Neuronal stem cell (in vitro differentiated cells): ENCODE data around the gene MS4A3.

Source experiments
- DNase-seq: peaks from one replicate; pipeline ENCODE4 v3.0.0-alpha.2; 2013; ENCODE audit warnings: low spot score
- H2AFZ ChIP-seq: one replicate; pipeline ENCODE4 v1.6.1; 2013; ENCODE audit warnings: mild to moderate bottlenecking, low read length, inconsistent platforms
- H2AK5ac ChIP-seq: 2 replicates; pipeline ENCODE4 v1.6.1; 2013; ENCODE audit warnings: low read depth, mild to moderate bottlenecking, inconsistent platforms, low read length, moderate library complexity, mixed read lengths
- H2BK120ac ChIP-seq: 2 replicates; pipeline ENCODE4 v1.6.1; 2013; ENCODE audit warnings: low read depth, mild to moderate bottlenecking, inconsistent platforms, low read length, moderate library complexity, mixed read lengths
- H2BK12ac ChIP-seq: one replicate; pipeline ENCODE4 v1.6.1; 2013; ENCODE audit warnings: low read length, inconsistent platforms
- H2BK15ac ChIP-seq: 2 replicates; pipeline ENCODE4 v1.6.1; 2013; ENCODE audit warnings: mild to moderate bottlenecking, low read length, inconsistent platforms, mixed read lengths
- H2BK5ac ChIP-seq: one replicate; pipeline ENCODE4 v1.6.1; 2013; ENCODE audit warnings: inconsistent platforms, mild to moderate bottlenecking, low read length, moderate library complexity
- H3K14ac ChIP-seq: one replicate; pipeline ENCODE4 v1.6.1; 2013; ENCODE audit warnings: low read length, inconsistent platforms
- H3K18ac ChIP-seq: 2 replicates; pipeline ENCODE4 v1.6.1; 2013; ENCODE audit warnings: low read length, inconsistent platforms
- H3K23ac ChIP-seq: 2 replicates; pipeline ENCODE4 v1.6.1; 2013; ENCODE audit warnings: low read depth, mild to moderate bottlenecking, mixed read lengths, low read length, inconsistent platforms; ENCODE audit not compliant: poor library complexity
- H3K27ac ChIP-seq: replicated peaks from 3 replicates; pipeline ENCODE4 v1.5.1; 2013; ENCODE audit warnings: low read length, inconsistent platforms
- H3K27me3 ChIP-seq, 3 experiments: 2 replicates each; pipeline ENCODE4 v1.6.1; 2013; ENCODE audit warnings: low read length in 3 of 3, mild to moderate bottlenecking in 2 of 3, inconsistent platforms in 1 of 3, low read depth in 1 of 3, mixed read lengths in 1 of 3, moderate library complexity in 1 of 3; ENCODE audit not compliant: control insufficient read depth in 3 of 3, insufficient read depth in 3 of 3
- H3K36me3 ChIP-seq, 2 donors: replicated peaks in 1 of 2; 2 replicates each; pipeline ENCODE4 v1.6.1; 2013; ENCODE audit warnings: low read length in 2 of 2; ENCODE audit not compliant: control insufficient read depth in 2 of 2, insufficient read depth in 2 of 2
- H3K4ac ChIP-seq: 2 replicates; pipeline ENCODE4 v1.6.1; 2013; ENCODE audit warnings: inconsistent platforms, mild to moderate bottlenecking, low read length, moderate library complexity
- H3K4me1 ChIP-seq, 2 donors: 1 replicate in 1 of 2; 2 replicates in 1 of 2; pipeline ENCODE4 v1.6.1; 2013; ENCODE audit warnings: low read length in 2 of 2, low read depth in 1 of 2; ENCODE audit not compliant: control insufficient read depth in 2 of 2, insufficient read depth in 1 of 2
- H3K4me2 ChIP-seq: one replicate; pipeline ENCODE4 v1.6.1; 2013; ENCODE audit warnings: mild to moderate bottlenecking, low read length, inconsistent platforms; ENCODE audit not compliant: insufficient read depth, poor library complexity, severe bottlenecking
- H3K4me3 ChIP-seq, 2 donors: 2 replicates each; pipeline ENCODE4 v1.5.1; 2013; ENCODE audit warnings: low read length in 2 of 2, mild to moderate bottlenecking in 2 of 2, inconsistent platforms in 1 of 2, moderate library complexity in 1 of 2
- H3K79me1 ChIP-seq: one replicate; pipeline ENCODE4 v1.6.1; 2013; ENCODE audit warnings: low read depth, mild to moderate bottlenecking, inconsistent platforms, low read length, moderate library complexity
- H3K9ac ChIP-seq: one replicate; pipeline ENCODE4 v1.6.1; 2013; ENCODE audit warnings: mild to moderate bottlenecking, low read depth, low read length, inconsistent platforms; ENCODE audit not compliant: poor library complexity
- H3K9me3 ChIP-seq, 2 donors: replicated peaks in 1 of 2; 2 replicates each; pipeline versions ENCODE3 to v1.6.1; 2013; ENCODE audit warnings: low read length in 2 of 2, mild to moderate bottlenecking in 2 of 2, inconsistent platforms in 1 of 2, low read depth in 1 of 2, mixed read lengths in 1 of 2, moderate library complexity in 1 of 2; ENCODE audit not compliant: control insufficient read depth in 2 of 2, insufficient read depth in 1 of 2
- H4K8ac ChIP-seq: one replicate; pipeline ENCODE4 v1.6.1; 2013; ENCODE audit warnings: low read depth, mild to moderate bottlenecking, inconsistent platforms, low read length, moderate library complexity
- H4K91ac ChIP-seq: one replicate; pipeline ENCODE4 v1.6.1; 2013; ENCODE audit warnings: low read length, low read depth, mild to moderate bottlenecking, inconsistent platforms; ENCODE audit not compliant: poor library complexity
- WGBS, 2 donors: extraction: QIAGEN DNeasy Blood & Tissue Kit; methylation state at CpG; one replicate each; pipeline ENCODE4 v1.1.7; 2013; ENCODE audit warnings: missing lambda C conversion rate in 2 of 2, mixed read lengths in 1 of 2; ENCODE audit not compliant: insufficient read length in 2 of 2, insufficient replicate concordance in 1 of 2; ENCODE audit errors: extremely low coverage in 2 of 2; 5-methylcytosine and 5-hydroxymethylcytosine counted together

Gene MS4A3

GRCh38 chr11:60078745-60079144 is 22.3 kb downstream of the MS4A3 start:
- Histone ChIP-seq H2AFZ (no peak overlapping the region), H2BK15ac (no peak overlapping the region), H2BK12ac (no peak overlapping the region), H3K36me3 (no peaks in the 10 kb centered on the region), H2BK5ac (no peak overlapping the region), H3K4ac (no peak overlapping the region), H3K14ac (no peak overlapping the region), H3K27me3 (no peaks in the 10 kb centered on the region), H3K4me2 (no peak overlapping the region), H3K4me1 (no peaks in the 10 kb centered on the region), H3K27ac (no peak overlapping the region), H3K9ac (no peak overlapping the region), H3K18ac (no peak overlapping the region), H2BK120ac (no peak overlapping the region), H4K91ac (no peak overlapping the region), H3K79me1 (no peaks in the 10 kb centered on the region), H2AK5ac (no peak overlapping the region), H3K23ac (no peak overlapping the region), H3K9me3 (no peaks in the 10 kb centered on the region), H4K8ac (no peak overlapping the region), H3K4me3 (no peak overlapping the region)
- WGBS, 2 donors = no CpG with 5 or more reads among the region's 4 CpGs
- no peak for DNase-seq

- H3K18ac ChIP-seq = no peak overlapping the region
- H3K27me3 ChIP-seq = no peaks in the 10 kb centered on the region
- H2BK12ac ChIP-seq = no peak overlapping the region
- no peaks in the 10 kb centered on the region for H3K9me3 ChIP-seq
- no peak overlapping the region for H3K4ac ChIP-seq
- H2BK15ac ChIP-seq = no peak overlapping the region
- H2BK5ac ChIP-seq = no peak overlapping the region
- no peak overlapping the region for H2AFZ ChIP-seq
- no CpG with 5 or more reads among the region's 3 CpGs for WGBS, 2 donors
- H2AK5ac ChIP-seq = no peak overlapping the region
- H3K4me3 ChIP-seq = no peak overlapping the region
- no peaks in the 10 kb centered on the region for H3K36me3 ChIP-seq
- no peaks in the 10 kb centered on the region for H3K4me1 ChIP-seq
- no peak overlapping the region for H2BK120ac ChIP-seq
- no peak overlapping the region for H3K4me2 ChIP-seq
- no peak overlapping the region for H4K91ac ChIP-seq
- H3K79me1 ChIP-seq = no peaks in the 10 kb centered on the region
- no peak overlapping the region for H3K9ac ChIP-seq
- no peak overlapping the region for H4K8ac ChIP-seq
- H3K23ac ChIP-seq = no peak overlapping the region
- no peak overlapping the region for H3K14ac ChIP-seq
- no peak overlapping the region for H3K27ac ChIP-seq
- DNase-seq = no peak
Measured at GRCh38 chr11:60080535-60080934, 24.1 kb downstream of the MS4A3 start.

- H3K79me1 ChIP-seq = no peaks in the 10 kb centered on the region
- H3K23ac ChIP-seq = no peak overlapping the region
- no peak overlapping the region for H3K4me2 ChIP-seq
- DNase-seq = no peak
- no peaks in the 10 kb centered on the region for H3K4me1 ChIP-seq
- H3K4me3 ChIP-seq = no peak overlapping the region
- H4K91ac ChIP-seq = no peak overlapping the region
- no peaks in the 10 kb centered on the region for H3K9me3 ChIP-seq
- no peak overlapping the region for H2BK12ac ChIP-seq
- H2BK15ac ChIP-seq = no peak overlapping the region
- H3K27ac ChIP-seq = no peak overlapping the region
- H2AK5ac ChIP-seq = no peak overlapping the region
- H2BK120ac ChIP-seq = no peak overlapping the region
- no peak overlapping the region for H3K9ac ChIP-seq
- H4K8ac ChIP-seq = no peak overlapping the region
- H3K36me3 ChIP-seq = no peaks in the 10 kb centered on the region
- no peak overlapping the region for H2AFZ ChIP-seq
- no peak overlapping the region for H3K14ac ChIP-seq
- no peak overlapping the region for H3K18ac ChIP-seq
- H3K4ac ChIP-seq = no peak overlapping the region
- no peak overlapping the region for H2BK5ac ChIP-seq
- H3K27me3 ChIP-seq = no peaks in the 10 kb centered on the region
- WGBS, 2 donors = no CpG with 5 or more reads among the region's 3 CpGs
Measured at GRCh38 chr11:60084631-60085273, 28.3 kb downstream of the MS4A3 start.

GRCh38 chr11:60085909-60086308 is 29.4 kb downstream of the MS4A3 start:
- Histone ChIP-seq H2BK12ac (no peak overlapping the region), H2BK15ac (no peak overlapping the region), H3K9ac (no peak overlapping the region), H3K18ac (no peak overlapping the region), H3K27ac (no peak overlapping the region), H3K23ac (no peak overlapping the region), H3K36me3 (no peaks in the 10 kb centered on the region), H2BK120ac (no peak overlapping the region), H2AK5ac (no peak overlapping the region), H2AFZ (no peak overlapping the region), H4K91ac (no peak overlapping the region), H4K8ac (no peak overlapping the region), H3K4me3 (no peak overlapping the region), H3K79me1 (no peaks in the 10 kb centered on the region), H3K27me3 (no peaks in the 10 kb centered on the region), H2BK5ac (no peak overlapping the region), H3K4me2 (no peak overlapping the region), H3K4me1 (no peaks in the 10 kb centered on the region), H3K9me3 (no peaks in the 10 kb centered on the region), H3K4ac (no peak overlapping the region), H3K14ac (no peak overlapping the region)
- DNase-seq = no peak
- no CpG with 5 or more reads among the region's 2 CpGs for WGBS, 2 donors
